ENCODE data around the gene XAGE2.

DNA sequence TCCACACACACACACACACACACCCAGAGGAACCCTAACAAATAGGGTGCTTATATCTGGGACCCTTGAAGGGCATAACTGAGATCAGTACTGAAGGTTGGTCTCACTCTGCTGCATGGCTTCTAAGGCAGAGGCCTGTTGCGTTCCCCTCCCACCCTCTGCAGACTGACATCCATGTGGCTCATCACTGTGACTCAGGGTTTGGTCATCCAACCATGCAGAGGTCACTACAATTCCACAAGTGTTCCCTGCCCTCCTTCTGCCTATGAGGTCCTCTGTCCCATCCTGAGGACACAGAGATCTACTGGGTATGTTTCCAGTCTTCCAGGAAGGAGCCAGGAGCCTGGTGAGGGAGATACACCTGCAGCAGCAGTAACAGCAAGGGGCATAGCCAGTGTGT lies 55.8 kb downstream of the XAGE2 start:
- TF ChIP-seq POLR2AphosphoS5 (IDR thresholded peaks at IDR 0.05; ENCODE audit: low read depth, low read length) (no peak), TCF7L2 (IDR thresholded peaks at IDR 0.05; ENCODE audit: low read depth, low read length) (no peak), SIN3A (IDR thresholded peaks at IDR 0.05; ENCODE audit: borderline replicate concordance, insufficient read depth, low read depth, low read length) (no peak)
- TF ChIP-seq, protein P1, sequence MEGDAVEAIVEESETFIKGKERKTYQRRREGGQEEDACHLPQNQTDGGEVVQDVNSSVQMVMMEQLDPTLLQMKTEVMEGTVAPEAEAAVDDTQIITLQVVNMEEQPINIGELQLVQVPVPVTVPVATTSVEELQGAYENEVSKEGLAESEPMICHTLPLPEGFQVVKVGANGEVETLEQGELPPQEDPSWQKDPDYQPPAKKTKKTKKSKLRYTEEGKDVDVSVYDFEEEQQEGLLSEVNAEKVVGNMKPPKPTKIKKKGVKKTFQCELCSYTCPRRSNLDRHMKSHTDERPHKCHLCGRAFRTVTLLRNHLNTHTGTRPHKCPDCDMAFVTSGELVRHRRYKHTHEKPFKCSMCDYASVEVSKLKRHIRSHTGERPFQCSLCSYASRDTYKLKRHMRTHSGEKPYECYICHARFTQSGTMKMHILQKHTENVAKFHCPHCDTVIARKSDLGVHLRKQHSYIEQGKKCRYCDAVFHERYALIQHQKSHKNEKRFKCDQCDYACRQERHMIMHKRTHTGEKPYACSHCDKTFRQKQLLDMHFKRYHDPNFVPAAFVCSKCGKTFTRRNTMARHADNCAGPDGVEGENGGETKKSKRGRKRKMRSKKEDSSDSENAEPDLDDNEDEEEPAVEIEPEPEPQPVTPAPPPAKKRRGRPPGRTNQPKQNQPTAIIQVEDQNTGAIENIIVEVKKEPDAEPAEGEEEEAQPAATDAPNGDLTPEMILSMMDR (IDR thresholded peaks at IDR 0.05) = no peak
- TF ChIP-seq, protein P2, sequence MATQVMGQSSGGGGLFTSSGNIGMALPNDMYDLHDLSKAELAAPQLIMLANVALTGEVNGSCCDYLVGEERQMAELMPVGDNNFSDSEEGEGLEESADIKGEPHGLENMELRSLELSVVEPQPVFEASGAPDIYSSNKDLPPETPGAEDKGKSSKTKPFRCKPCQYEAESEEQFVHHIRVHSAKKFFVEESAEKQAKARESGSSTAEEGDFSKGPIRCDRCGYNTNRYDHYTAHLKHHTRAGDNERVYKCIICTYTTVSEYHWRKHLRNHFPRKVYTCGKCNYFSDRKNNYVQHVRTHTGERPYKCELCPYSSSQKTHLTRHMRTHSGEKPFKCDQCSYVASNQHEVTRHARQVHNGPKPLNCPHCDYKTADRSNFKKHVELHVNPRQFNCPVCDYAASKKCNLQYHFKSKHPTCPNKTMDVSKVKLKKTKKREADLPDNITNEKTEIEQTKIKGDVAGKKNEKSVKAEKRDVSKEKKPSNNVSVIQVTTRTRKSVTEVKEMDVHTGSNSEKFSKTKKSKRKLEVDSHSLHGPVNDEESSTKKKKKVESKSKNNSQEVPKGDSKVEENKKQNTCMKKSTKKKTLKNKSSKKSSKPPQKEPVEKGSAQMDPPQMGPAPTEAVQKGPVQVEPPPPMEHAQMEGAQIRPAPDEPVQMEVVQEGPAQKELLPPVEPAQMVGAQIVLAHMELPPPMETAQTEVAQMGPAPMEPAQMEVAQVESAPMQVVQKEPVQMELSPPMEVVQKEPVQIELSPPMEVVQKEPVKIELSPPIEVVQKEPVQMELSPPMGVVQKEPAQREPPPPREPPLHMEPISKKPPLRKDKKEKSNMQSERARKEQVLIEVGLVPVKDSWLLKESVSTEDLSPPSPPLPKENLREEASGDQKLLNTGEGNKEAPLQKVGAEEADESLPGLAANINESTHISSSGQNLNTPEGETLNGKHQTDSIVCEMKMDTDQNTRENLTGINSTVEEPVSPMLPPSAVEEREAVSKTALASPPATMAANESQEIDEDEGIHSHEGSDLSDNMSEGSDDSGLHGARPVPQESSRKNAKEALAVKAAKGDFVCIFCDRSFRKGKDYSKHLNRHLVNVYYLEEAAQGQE (IDR thresholded peaks at IDR 0.05; ENCODE audit: insufficient read depth in 1 of 2, low read depth in 2 of 2, low read length in 1 of 2) = no peak

All from Panc1 (cell line).